DMS114 treated with DMSO at 0.1 percent for 48 hours (cell line): Measurements from ENCODE around the gene TEX30.

Source experiments
- DNase-seq: peaks from one replicate; lab custom pipeline; 2025; ENCODE audit not compliant: unreplicated experiment; lab: John Stamatoyannopoulos, UW

Gene TEX30

GRCh38 chr13:102779436-102780159, 6.0 kb upstream of the TEX30 start:
- no peak for DNase-seq

GRCh38 chr13:102777736-102778135, 4.2 kb upstream of the TEX30 start:
- no peak for DNase-seq

GRCh38 chr13:102776271-102776670, 2.7 kb upstream of the TEX30 start:
- DNase-seq: no peak

- DNase-seq: no peak
These were observed 1.3 kb upstream of the TEX30 start for GRCh38 chr13:102774591-102775520.

- DNase-seq: no peak
These were observed 605 bp upstream of the TEX30 start for GRCh38 chr13:102774214-102774568.

- DNase-seq: no peak
These were observed 1.6 kb downstream of the TEX30 start for GRCh38 chr13:102772042-102772425.

- no peak for DNase-seq
These were observed 2.1 kb downstream of the TEX30 start for GRCh38 chr13:102771298-102772041.

- DNase-seq: no peak
These were observed 3.2 kb downstream of the TEX30 start for GRCh38 chr13:102770435-102770834.

GRCh38 chr13:102769679-102770078, 3.9 kb downstream of the TEX30 start:
- no peak for DNase-seq

- DNase-seq: no peak
These were observed 4.7 kb downstream of the TEX30 start for GRCh38 chr13:102768909-102769308.

GRCh38 chr13:102763741-102764140, 9.8 kb downstream of the TEX30 start:
- DNase-seq: no peak

- no peak for DNase-seq
These were observed 12.5 kb downstream of the TEX30 start for GRCh38 chr13:102761071-102761470.

- no peak for DNase-seq
These were observed 14.7 kb downstream of the TEX30 start for GRCh38 chr13:102758842-102759241.

GRCh38 chr13:102757006-102757405, 16.6 kb downstream of the TEX30 start:
- DNase-seq: no peak

GRCh38 chr13:102751886-102752285, 21.7 kb downstream of the TEX30 start:
- DNase-seq: no peak

GRCh38 chr13:102742506-102742905, 31.1 kb downstream of the TEX30 start:
- DNase-seq: no peak

- no peak for DNase-seq
These were observed 31.5 kb downstream of the TEX30 start for GRCh38 chr13:102742101-102742500.

- no peak for DNase-seq
These were observed 43.9 kb downstream of the TEX30 start for GRCh38 chr13:102729560-102730270.

- DNase-seq: no peak
These were observed 47.2 kb downstream of the TEX30 start for GRCh38 chr13:102726430-102726829.

- peak; percentile 28 for DNase-seq
These were observed 48.7 kb downstream of the TEX30 start for GRCh38 chr13:102724923-102725322.

GRCh38 chr13:102721800-102722231, 51.8 kb downstream of the TEX30 start:
- no peak for DNase-seq
